Stimulated activated CD8-positive, alpha-beta memory T cell treated with anti-CD3 and anti-CD28 coated beads, Interleukin-15, amount 100 ng/mL, for 4 hours (primary cell): ENCODE results near the gene NT5C2.
"Not testable (repeated sequence)": the region's sequence is repeated elsewhere in the genome, so short reads cannot be mapped to it uniquely, and the experiment has no call there.

ENCODE experiments used
- DNase-seq, 2 donors: peaks; one replicate each; pipeline ENCODE4 v3.0.0-alpha.2; 2020; ENCODE audit warnings: low read depth in 2 of 2

NT5C2 gene

DNA sequence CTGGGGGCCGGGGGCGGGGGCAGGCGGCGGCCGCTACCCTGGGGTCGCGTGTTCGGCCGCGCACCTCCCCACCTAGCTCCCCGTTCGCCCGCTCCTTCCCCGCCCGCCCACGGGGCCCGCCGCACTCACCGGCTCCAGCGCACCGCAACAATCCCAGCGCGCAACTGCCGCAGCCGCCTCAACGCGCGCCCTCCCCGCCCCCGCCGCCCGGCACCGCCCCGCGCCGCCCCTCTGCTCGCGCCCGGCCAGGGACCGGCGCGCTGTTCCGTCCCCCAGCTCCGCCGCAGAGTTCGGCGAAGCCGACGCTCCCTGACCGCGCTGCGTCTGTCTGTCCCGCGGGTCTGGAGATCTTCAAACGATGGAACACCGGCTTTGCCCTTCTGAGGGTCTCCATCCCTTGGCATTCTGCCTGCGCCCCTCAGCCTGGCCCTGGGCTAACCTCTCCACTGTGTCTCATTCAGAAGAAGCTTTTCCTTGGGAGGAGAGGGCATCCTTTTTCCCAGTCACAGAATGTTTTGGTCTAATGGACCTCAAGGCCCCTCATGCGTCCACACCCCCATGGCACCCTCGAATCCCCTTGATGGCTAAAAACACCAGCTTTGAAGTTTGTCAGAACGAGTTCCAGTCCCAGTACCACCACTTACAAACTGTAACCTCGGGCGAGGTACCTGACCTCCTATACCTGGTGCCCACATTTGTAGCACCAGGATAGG is at the start of gene NT5C2:
NT5C2 (minus strand) TSS at position 166 of the 713 bp plus-strand sequence. CDS start 18,314 bp downstream, outside the sequence.
- DNase-seq, result peak; percentile 57 to 73

DNA sequence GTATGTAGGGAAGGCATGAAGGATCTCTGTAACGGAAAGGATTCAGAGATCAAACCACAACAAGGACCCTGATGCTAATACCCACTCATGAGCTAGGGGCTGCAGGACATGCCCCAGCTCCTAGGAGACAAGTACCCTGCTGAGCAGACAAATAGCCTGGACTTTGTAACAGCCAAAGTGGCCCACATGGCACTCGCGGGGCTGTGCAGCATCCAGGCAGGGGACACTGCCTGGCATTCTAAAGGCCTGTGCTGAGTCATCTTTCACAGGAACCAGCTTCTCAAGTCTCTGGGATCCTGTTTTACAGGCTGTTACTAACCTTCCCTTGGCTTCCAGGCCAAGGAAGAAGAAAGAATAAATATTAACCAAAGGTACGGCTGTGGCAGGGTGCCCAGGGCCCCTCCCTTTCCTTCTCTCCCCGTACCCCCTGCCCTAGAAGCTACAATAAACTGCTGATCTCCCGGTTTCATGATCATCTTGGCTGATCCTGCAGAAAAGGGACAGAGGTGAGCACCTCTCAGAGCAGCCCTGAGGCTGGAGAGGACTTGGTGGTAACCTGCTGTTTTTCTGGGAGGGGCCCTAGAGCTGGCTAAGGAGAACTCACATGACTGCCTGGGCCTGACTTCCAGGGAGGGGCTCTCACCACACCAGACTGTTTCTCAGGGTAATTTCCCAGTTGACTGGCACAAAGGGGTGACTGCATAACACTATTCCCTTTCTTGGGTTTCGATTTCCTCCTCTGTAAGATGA is 48.4 kb upstream of the NT5C2 start:
- DNase-seq, result no peak

DNA sequence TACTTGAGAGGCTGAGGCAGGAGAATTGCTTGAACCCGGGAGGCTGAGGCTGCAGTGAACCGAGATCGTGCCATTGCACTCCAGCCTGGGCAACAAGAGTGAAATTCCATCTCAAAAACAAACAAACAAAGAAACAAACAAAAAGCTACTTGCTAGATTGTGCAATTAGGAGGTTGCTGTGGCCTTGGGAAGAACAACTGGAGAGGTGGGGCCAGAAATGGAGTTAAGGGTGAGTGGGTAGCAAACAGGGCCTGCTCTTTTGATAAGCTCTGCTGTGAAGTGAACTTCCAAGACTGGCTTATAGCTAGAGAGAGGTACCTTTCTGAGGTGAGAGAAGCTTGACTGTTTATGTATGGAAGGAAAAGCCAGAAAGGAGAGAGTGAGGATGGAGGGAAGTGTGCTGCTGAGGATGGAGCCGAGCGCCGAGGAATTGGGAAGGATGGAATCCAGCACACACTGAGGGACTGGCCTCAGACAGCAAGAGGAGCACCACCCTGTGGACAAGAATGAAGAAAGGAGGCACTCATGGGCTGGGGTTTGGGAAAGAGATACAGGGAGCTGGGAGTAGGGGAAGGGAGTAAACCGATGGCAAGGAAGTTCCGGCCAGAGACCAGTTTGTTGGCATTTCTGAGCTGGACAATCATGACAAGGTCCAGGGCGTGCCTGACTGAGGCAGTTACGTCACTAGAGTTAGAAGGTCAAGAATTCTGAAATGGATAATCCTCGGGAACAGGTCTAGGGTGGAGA is 45.6 kb upstream of the NT5C2 start:
- no peak for DNase-seq

DNA sequence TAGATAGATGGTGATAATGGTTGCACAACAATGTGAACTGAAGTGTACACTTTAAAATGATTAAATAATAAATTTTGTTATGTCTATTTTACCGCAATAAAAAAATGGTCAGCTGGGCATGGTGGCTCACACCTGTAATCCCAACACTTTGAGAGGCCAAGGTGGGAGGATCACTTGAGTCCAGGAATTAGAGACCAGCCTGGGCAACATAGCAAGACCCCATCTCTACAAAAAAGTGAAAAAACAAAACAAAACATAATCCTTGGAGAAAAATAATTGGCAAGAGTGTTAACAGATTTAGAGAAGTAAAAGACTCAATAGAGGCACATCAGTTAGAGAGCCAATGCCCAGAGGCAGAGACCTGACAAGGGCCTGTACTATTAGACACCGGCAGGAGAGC is 42.7 kb upstream of the NT5C2 start:
- DNase-seq, result no peak

DNA sequence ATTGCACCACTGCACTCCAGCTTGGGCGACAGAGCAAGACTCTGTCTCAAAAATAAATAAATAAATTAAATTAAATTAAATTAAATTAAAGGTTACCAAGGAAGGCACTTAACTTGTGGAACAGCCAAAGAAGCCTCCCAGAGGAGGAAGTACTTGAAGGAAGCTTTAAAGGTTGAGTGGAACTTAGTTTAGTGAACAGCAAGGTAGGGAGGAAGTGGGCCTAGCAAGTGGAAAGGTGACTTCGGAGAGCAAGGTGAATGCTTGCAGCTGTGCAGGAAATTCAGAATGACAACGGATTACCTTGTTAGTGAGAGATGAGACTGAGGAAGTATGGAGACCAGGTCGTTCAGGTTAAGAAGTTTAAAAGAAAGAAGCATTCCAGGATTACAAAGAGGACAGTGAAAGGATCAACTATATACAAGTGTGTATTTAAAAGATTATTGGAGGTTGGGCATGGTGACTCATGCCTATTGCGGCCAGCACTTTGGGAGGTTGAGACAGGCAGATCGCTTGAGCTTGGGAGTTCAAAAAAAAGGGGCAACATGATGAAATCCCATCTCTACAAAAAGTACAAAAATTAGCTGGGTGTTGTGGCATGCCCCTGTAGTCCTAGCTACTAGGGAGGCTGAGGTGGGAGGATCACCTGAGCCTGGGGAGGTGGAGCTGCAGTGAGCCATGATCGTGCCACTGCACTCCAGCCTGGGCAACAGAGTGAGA is 39.9 kb upstream of the NT5C2 start:
- DNase-seq, result no peak

DNA sequence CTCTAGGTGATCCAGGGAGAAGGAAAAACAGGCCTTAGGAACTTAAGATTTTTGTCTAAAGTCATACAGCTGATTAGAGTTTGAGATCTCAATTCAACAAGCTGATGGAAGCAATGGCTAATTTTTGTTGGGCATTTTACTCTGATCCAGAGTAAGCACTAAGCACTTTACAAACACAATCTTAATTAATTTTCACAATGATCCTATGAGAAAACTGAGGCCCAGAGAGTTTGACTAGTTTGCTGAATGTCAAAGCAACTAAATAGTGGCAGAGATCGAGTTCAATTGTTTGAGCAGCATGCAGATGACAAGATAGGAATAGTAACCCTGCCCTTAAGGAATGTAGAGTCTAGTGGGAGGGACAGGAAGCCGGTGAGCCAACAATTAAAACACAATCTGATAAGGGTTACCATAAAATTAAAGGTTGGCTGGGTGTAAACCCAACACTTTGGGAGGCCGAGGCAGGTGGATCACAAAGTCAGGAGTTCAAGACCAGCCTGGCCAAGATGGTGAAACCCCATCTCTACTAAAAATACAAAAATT is 39.1 kb upstream of the NT5C2 start:
- DNase-seq, result no peak

DNA sequence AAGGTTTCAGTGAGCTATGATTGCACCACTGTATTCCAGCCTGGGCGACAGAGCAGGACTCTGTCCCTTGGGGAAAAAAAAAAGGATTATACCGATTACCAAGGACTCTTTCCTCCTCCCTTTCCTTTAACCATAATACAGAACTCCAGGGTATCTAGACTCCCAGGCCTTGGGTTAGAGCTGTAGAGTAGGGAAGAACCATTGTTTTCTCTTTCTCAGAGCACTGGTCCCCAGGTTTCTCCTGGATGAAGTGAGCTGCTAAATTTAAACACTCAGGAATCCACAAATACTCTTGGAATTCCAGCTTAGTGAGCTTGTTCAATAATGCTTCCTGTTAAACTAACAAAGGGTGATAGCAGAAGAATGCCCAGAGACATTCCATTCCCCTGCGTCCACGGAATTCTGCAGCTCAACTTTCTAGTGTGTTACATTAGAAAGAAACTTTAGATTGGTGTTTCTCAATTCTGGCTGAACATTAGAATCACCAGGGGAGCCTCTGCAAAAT is 38.0 kb upstream of the NT5C2 start:
- DNase-seq, result no peak

DNA sequence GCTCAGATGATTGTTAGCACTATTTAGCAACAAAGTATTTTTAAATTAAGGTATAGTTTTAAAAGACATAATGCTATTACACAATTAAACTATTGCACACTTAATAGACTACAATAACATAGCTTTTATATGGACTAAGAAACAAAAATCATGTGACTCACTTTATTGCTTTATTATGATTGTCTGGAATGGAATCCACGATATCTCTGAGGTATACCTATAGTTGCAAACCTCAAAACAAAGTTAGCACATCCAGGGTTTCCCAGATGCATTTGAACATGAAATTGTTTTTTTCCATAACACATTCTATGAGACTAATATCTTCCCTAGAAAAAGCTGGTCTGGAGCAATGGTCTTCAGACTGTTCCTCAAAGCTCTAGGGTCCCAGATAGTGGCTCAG is 34.3 kb upstream of the NT5C2 start:
- DNase-seq, result no peak

DNA sequence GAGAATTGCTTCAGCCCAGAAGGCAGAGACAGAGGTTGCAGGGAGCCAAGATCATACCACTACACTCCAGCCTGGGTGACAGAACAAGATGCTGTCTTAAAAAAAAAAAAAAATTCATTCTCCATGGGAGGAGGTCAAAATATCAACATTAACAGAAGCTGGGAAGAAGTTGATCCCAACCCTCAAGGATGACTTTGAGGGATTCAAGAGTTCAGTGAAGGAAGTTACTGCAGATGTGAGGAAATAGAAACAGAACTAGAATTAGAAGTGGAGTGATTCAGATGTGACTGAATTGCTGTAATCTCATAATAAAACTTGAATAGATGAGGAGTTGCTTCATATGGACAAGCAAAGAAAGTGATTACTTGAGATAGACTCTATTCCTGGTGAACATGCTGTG is 32.9 kb upstream of the NT5C2 start:
- no peak for DNase-seq

DNA sequence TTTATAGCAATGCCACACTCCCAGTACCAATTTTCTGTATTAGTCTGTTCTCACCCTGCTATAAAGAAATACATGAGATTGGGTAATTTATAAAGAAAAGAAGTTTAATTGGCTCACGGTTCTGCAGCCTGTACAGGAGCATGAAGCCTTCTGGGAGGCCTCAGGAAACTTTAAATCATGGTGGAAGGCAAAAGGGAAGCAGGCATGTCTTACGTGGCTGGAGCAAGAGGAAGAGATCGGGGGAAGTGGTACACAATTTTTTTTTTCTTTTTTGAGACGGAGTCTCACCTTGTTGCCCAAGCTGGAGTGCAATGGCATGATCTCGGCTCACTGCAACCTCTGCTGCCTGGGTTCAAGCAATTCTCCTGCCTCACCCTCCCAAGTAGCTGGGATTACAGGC is 31.6 kb upstream of the NT5C2 start:
- DNase-seq, result not testable (repeated sequence)

DNA sequence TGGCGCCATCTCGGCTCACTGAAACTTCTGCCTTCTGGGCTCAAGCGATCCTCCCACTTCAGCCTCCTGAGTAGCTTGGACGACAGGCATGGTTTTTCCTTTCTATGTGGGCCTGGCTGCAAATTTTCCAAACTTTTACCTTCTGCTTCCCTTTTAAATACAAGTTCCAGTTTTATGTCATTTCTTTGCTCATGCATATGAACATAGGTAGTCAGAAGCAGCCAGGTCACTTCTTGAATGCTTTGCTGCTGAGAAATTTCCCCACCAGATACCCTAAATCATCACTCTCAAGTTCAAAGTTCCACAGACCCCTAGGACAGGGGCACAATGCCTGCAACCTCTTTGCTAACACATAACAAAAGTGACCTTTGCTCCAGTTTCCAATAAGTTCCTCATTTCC is 31.1 kb upstream of the NT5C2 start:
- DNase-seq, result no peak

DNA sequence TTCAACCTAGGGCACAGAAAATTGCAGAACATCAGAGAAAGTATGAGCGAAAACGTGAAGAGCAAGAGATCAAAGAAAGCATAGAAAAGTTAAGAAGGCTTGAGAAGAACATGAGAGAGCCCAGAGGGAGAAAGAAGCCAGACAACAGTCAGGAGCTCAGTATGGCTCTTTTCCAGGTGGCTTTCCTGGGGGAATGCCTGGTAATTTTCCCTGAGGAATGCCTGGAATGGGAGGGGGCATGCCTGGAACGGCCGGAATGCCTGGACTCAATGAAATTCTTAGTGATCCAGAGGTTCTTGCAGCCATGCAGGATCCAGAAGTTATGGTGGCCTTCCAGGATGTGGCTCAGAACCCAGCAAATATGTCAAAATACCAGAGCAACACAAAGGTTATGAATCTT is 23.3 kb upstream of the NT5C2 start:
- not testable (repeated sequence) for DNase-seq

DNA sequence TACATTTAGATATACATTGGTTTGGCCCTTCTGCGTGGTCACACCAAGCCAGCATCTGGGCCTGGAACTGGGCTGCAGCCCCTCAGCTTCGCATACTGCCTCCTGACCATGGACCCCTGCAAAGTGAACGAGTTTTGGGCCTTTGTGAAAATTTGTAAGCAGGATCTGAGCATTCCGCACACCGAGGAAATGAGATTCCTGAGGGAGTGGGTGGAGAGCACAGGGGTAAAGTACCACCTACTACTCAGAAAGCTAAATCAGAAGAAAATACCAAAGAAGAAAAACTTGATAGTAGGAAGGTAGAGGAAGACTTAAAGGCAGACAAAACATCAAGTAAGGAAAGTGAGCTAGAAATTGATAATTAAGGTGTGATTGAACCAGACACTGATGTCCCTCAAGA is 22.5 kb upstream of the NT5C2 start:
- DNase-seq, result no peak

DNA sequence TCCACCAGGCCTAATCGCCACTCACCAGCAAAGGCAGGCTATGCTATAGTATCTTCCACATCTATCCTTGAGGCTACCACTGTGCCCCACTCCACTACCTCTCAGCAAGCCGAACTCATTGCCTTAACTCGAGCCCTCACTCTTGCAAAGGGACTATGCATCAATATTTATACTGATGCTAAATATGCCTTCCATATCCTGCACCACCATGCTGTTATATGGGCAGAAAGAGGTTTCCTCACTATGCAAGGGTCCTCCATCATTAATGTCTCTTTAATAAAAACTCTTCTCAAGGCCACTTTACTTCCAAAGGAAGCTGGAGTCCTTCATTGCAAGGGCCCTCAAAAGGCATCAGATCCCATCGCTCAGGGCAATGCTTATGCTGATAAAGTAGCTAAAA is 17.2 kb upstream of the NT5C2 start:
- DNase-seq, result not testable (repeated sequence)

DNA sequence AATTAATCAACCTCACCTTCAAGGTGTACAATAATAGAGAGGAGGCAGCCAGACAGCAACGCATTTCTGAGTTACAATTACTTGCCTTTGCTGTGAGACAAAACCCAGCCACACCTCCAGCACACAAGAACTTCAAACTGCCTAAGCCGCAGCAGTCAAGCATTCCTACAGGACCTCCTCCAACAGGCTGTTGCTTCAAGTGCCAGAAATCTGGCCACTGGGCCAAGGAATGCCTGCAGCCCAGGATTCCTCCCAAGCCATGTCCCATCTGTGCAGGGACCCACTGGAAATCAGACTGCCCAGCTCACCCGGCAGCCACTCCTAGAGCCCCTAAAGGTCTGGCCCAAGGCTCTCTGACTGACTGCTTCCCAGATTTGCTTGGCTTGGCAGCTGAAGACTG is 14.6 kb upstream of the NT5C2 start:
- DNase-seq, result not testable (repeated sequence)

DNA sequence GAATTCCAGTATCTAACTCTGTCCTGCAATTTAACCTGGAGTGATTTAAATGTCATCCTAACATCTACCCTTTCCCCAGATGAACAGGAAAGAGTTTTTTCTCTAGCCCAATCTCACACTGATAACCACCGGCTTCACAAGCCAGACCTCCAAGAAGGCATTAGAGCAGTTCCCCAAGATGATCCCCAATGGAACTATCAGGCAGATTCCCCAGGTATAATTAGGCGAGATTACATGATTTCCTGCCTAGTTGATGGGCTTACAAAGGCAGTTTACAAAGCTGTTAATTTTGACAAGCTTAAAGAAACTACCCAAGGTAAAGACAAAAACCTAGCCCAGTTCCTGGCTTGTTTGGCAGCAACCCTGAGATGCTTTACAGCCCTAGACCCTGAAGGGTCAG is 14.1 kb upstream of the NT5C2 start:
- no peak for DNase-seq

DNA sequence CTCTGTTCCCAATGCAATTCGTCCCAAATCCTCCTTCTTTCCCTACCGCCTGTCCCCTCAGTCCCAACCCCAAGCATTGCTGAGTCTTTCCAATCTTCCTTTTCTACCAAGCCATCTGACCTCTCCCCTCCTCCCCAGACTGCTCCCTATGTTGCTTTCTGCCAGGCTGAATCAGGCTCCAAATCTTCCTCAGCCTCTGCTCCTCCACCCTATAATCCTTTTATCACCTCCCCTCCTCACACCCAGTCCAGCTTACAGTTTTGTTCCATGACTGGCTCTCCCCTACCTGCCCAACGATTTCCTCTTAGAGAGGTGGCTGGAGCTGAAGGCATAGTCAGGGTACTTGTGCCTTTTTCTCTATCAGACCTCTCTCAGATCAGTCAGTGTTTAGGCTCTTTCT is 13.6 kb upstream of the NT5C2 start:
- not testable (repeated sequence) for DNase-seq

DNA sequence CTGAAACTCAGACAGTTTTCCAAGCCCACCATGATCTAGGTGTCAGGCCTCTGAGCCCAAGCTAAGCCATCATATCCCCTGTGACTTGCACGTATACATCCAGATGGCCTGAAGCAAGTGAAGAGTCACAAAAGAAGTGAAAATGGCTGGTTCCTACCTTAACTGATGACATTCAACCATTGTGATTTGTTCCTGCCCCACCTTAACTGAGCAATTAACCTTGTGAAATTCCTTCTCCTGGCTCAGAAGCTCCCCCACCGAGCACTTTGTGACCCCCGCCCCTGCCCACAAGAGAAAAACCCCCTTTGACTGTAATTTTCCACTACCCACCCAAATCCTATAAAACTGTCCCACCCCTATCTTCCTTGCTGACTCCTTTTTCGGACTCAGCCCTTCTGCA is 12.3 kb upstream of the NT5C2 start:
- not testable (repeated sequence) for DNase-seq

DNA sequence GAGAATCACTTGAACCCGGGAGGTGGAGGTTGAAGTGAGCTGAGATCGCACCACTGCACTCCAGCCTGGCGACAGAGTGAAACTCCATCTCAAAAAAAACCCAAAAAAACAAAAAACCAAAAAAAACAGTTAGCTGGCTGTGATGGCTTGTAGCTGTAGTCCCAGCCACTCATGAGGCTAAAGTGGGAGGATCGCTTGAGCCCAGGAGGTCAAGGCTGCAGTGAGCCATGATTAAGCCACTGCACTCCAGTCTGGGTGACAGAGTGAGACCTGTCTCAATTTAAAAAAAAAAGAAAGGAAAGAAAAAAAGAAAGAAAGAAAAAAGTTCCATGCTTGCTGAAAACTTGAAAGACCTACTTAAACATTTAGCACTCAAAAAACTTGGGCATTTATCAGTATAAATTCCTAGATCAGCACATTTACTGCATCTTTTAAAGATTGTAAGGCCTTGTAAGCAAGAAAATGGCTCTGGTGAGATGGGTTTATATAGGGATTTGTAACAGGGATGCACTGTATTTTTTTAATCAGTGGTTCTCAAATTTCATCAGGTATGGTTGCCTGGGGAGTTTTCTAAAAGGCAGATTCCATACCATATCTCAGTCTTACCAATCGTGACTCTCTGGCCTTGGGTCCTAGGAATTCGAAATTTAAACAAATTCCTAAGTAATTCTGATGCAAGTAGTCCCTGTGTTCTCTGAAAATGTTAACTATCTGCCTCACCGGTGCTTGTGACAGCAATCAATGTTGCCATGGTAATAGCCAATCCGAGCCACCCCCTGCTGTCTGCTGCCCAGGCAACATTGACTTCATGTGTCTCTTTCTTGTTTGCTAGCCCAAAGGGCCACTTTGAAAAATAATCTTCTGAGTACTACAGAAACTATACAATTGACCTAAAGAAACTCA is 11.5 kb upstream of the NT5C2 start:
- DNase-seq, result no peak

DNA sequence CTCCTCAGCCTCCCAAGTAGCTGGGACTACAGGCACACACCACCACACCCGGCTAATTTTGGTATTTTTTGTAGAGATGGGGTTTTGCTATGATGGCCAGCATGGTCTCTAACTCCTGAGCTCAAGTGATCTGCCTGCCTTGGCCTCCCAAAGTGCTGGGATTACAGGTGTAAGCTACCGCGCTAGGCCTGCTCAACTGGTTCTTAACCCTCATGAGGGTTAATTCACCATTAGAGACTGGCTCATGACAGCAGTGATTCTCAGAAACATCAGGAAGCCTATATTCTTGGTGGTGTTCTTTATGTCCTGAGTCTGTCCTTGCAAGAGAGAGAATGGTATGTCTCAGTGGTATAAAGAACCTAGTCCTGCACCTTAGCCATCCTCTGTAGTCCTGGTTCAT is 10.4 kb upstream of the NT5C2 start:
- DNase-seq, result no peak
